ENCODE measurements around the gene GFRA4.

GFRA4 gene

GRCh38 chr20:3633913-3634478 is 29.2 kb downstream of the GFRA4 start:
- Histone ChIP-seq H3K4me3 (ENCODE audit: low read depth, low read length) (no peak overlapping the region), H3K36me3 (ENCODE audit: control insufficient read depth in 2 of 2, insufficient read depth in 1 of 2, low read length in 2 of 2) (no peaks in the 10 kb centered on the region; a peak in 1 of 3 replicates), H3K4me1 (ENCODE audit: control insufficient read depth, insufficient read depth, low read length) (peaks cover 7% of the 10 kb centered on the region), H3K9me3 (ENCODE audit: control insufficient read depth, insufficient read depth, low read depth, low read length) (no peaks in the 10 kb centered on the region), H3K27ac (ENCODE audit: extremely low read depth, low read depth, low read length) (no peak overlapping the region)
- TF ChIP-seq BCL6B (tag by site-specific recombination; IDR thresholded peaks at IDR 0.05) = no peak
- TF ChIP-seq ZNF513 (tag by site-specific recombination; IDR thresholded peaks at IDR 0.05) = no peak
- TF ChIP-seq TSHZ1 (tag by site-specific recombination; IDR thresholded peaks at IDR 0.05; ENCODE audit: borderline replicate concordance) = no peak
- TF ChIP-seq ZBTB17 (tag by site-specific recombination; IDR thresholded peaks at IDR 0.05) = no peak
- no peak for TF ChIP-seq INSM2 (tag by site-specific recombination; IDR thresholded peaks at IDR 0.05)
- TF ChIP-seq ZNF670 (tag by site-specific recombination; IDR thresholded peaks at IDR 0.05; ENCODE audit: low read depth) = no peak
- TF ChIP-seq REPIN1 (tag by site-specific recombination; IDR thresholded peaks at IDR 0.05; ENCODE audit: low read depth) = no peak
- peak; percentile 85 for TF ChIP-seq EGR2 (tag by site-specific recombination; IDR thresholded peaks at IDR 0.05; ENCODE audit: low read depth)
- TF ChIP-seq ZFHX2 (tag by site-specific recombination; conservative IDR thresholded peaks at IDR 0.05) = peak; percentile 63
- no peak for TF ChIP-seq ZBTB6 (tag by site-specific recombination; IDR thresholded peaks at IDR 0.05)
- ChIA-PET POLR2A (interaction anchor here (1.0 kb wide), 1 partner anchor 186 kb away, joined by 3 read pairs; the partner anchor contains the start of gene AP5S1), CTCF (interaction anchor here (0.6 to 1.3 kb wide), 4 partner anchors 18 to 77 kb away, joined by 3 to 8 read pairs (median 3); no protein-coding TSS in a partner anchor)

GRCh38 chr20:3632311-3633004 is 30.7 kb downstream of the GFRA4 start:
- ChIA-PET CTCF (interaction anchor here (0.6 to 1.3 kb wide), 3 partner anchors 23 to 87 kb away, joined by 3 to 8 read pairs (median 3); no protein-coding TSS in a partner anchor), POLR2A (no interaction called here)
- TF ChIP-seq ZBTB6 (tag by site-specific recombination; IDR thresholded peaks at IDR 0.05) (no peak), ZNF654 (tag by site-specific recombination; IDR thresholded peaks at IDR 0.05; ENCODE audit: low read depth) (peak; percentile 47)
- Histone ChIP-seq H3K27ac (ENCODE audit: extremely low read depth, low read depth, low read length) (no peak overlapping the region), H3K4me3 (ENCODE audit: low read depth, low read length) (no peak overlapping the region), H3K36me3 (ENCODE audit: control insufficient read depth in 2 of 2, insufficient read depth in 1 of 2, low read length in 2 of 2) (peaks cover 0 to 5% of the 10 kb centered on the region in 2 experiments; a peak in 2 of 3 replicates), H3K9me3 (ENCODE audit: control insufficient read depth, insufficient read depth, low read depth, low read length) (no peaks in the 10 kb centered on the region), H3K4me1 (ENCODE audit: control insufficient read depth, insufficient read depth, low read length) (peaks cover 7% of the 10 kb centered on the region)
